NCI-H748 (cell line): ENCODE results near the gene KRT9.
"Not testable (repeated sequence)": the region's sequence is repeated elsewhere in the genome, so short reads cannot be mapped to it uniquely, and the experiment has no call there.

Experiments
- DNase-seq: peaks from one replicate; lab custom pipeline; 2025; ENCODE audit not compliant: unreplicated experiment; lab: John Stamatoyannopoulos, UW

Gene KRT9

GRCh38 chr17:41580244-41580575, 8.4 kb upstream of the KRT9 start:
- no peak for DNase-seq

GRCh38 chr17:41579484-41580243, 7.8 kb upstream of the KRT9 start:
- DNase-seq: peak; percentile 86

- no peak for DNase-seq
Measured at GRCh38 chr17:41578971-41579370, 7.1 kb upstream of the KRT9 start.

GRCh38 chr17:41578538-41578937, 6.7 kb upstream of the KRT9 start:
- DNase-seq: no peak

GRCh38 chr17:41576740-41577139, 4.9 kb upstream of the KRT9 start:
- DNase-seq: not testable (repeated sequence)

- DNase-seq: no peak
Measured at GRCh38 chr17:41575336-41575735, 3.5 kb upstream of the KRT9 start.

GRCh38 chr17:41567317-41567716, 4.5 kb downstream of the KRT9 start:
- DNase-seq: no peak

- no peak for DNase-seq
Measured at GRCh38 chr17:41565338-41565737, 6.5 kb downstream of the KRT9 start.

GRCh38 chr17:41563607-41564170, 8.2 kb downstream of the KRT9 start:
- DNase-seq: no peak

- no peak for DNase-seq
Measured at GRCh38 chr17:41561554-41561953, 10.3 kb downstream of the KRT9 start.

GRCh38 chr17:41559548-41559947, 12.3 kb downstream of the KRT9 start:
- DNase-seq: no peak

GRCh38 chr17:41556931-41557330, 14.9 kb downstream of the KRT9 start:
- no peak for DNase-seq

- DNase-seq: no peak
Measured at GRCh38 chr17:41556306-41556705, 15.6 kb downstream of the KRT9 start.

- no peak for DNase-seq
Measured at GRCh38 chr17:41555105-41555887, 16.6 kb downstream of the KRT9 start.

GRCh38 chr17:41553987-41554680, 17.7 kb downstream of the KRT9 start:
- no peak for DNase-seq

- DNase-seq: no peak
Measured at GRCh38 chr17:41553176-41553575, 18.7 kb downstream of the KRT9 start.

- DNase-seq: no peak
Measured at GRCh38 chr17:41552455-41552854, 19.4 kb downstream of the KRT9 start.

- no peak for DNase-seq
Measured at GRCh38 chr17:41551365-41551764, 20.5 kb downstream of the KRT9 start.

- DNase-seq: no peak
Measured at GRCh38 chr17:41549596-41550039, 22.2 kb downstream of the KRT9 start.

GRCh38 chr17:41548844-41549595, 22.8 kb downstream of the KRT9 start:
- DNase-seq: peak; percentile 64
